ENCODE data around the gene TFB1M. TPM values are rescaled to one million over a fixed set of nuclear protein-coding genes. Genes with fewer than 3 reads are reported as not detected.

The TFB1M gene
- polyA plus RNA-seq, 1 experiment = 20.4 TPM

- no peak for DNase-seq (ENCODE audit: low read depth, low spot score)
- ChIA-PET CTCF (interaction anchor here (1.0 to 1.5 kb wide), 2 partner anchors 67 to 317 kb away, joined by 3 to 5 read pairs; no protein-coding TSS in a partner anchor), POLR2A (interaction anchor here (0.7 kb wide), 1 partner anchor 91 kb away, joined by 3 read pairs; no protein-coding TSS in a partner anchor)
- TF ChIP-seq CTCF (IDR thresholded peaks at IDR 0.05; ENCODE audit: low read depth, low read length) = no peak
- H3K27me3 ChIP-seq (ENCODE audit: control insufficient read depth, insufficient read depth, low read length) = no peaks in the 10 kb centered on the region
- no peak overlapping the region for H3K4me3 ChIP-seq (ENCODE audit: low read depth, low read length)
- H3K9me3 ChIP-seq (ENCODE audit: control insufficient read depth, insufficient read depth, low read length) = peaks cover 6% of the 10 kb centered on the region; the same call in 1 of the 2 replicates
- no peak overlapping the region for H3K27ac ChIP-seq (ENCODE audit: low read depth, low read length)
These were observed 69.1 kb downstream of the TFB1M start for GRCh38 chr6:155245193-155245592.

DNA sequence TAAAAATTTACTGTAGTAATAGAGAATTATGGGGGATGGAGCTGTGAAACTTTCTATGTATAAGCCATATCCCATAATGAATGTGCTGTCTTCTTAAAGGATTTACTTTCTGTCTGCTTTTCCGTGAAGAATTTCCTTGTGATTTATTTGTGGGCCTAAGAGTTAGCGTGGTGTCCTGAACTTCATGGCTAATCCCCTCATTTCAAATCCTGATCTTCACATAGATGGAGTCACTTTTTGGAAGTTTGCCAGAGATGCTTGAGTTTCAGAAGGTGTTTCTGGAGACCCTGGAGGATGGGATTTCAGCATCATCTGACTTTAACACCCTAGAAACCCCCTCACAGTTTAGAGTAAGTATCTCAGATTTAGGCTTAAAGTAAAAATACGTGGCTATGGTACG lies 69.8 kb downstream of the TFB1M start:
- Histone ChIP-seq H3K27ac (ENCODE audit: low read depth, low read length) (no peak overlapping the region), H3K4me3 (ENCODE audit: low read depth, low read length) (no peak overlapping the region), H3K9me3 (ENCODE audit: control insufficient read depth, insufficient read depth, low read length) (peaks cover 6% of the 10 kb centered on the region; the same call in 1 of the 2 replicates), H3K27me3 (ENCODE audit: control insufficient read depth, insufficient read depth, low read length) (no peaks in the 10 kb centered on the region)
- ChIA-PET POLR2A (no interaction called here), CTCF (interaction anchor here (1.1 kb wide), 1 partner anchor 60 kb away, joined by 5 read pairs; no protein-coding TSS in a partner anchor)
- no peak for TF ChIP-seq CTCF (IDR thresholded peaks at IDR 0.05; ENCODE audit: low read depth, low read length)
- DNase-seq (ENCODE audit: low read depth, low spot score) = no peak

DNA sequence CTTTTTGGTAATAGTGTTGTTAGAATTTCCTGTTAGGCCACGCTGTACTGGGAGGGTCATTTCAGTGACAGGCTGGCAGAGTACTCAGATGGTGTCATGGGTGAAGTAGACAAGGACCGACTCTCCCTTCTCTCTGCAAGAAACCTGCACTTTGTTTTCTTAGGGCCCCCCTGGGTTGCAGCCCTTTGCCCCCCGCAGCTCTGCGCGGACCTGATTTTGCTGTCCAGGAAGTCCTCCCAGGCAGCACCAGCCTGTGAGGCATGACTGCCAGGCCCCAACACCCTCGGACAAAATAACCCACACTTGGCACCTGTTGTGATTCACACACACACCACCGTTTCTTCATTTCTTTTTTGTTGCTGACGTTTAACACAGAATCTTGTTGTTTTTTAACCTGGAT lies 72.3 kb downstream of the TFB1M start:
- Histone ChIP-seq H3K9me3 (ENCODE audit: control insufficient read depth, insufficient read depth, low read length) (peaks cover 12% of the 10 kb centered on the region), H3K27ac (ENCODE audit: low read depth, low read length) (no peak overlapping the region), H3K4me3 (ENCODE audit: low read depth, low read length) (no peak overlapping the region), H3K27me3 (ENCODE audit: control insufficient read depth, insufficient read depth, low read length) (no peaks in the 10 kb centered on the region)
- DNase-seq (ENCODE audit: low read depth, low spot score) = no peak
- TF ChIP-seq CTCF (IDR thresholded peaks at IDR 0.05; ENCODE audit: low read depth, low read length) = no peak
- CTCF ChIA-PET = no interaction called here
- POLR2A ChIA-PET = no interaction called here

GRCh38 chr6:155240905-155241600 lies 73.2 kb downstream of the TFB1M start:
- H3K27me3 ChIP-seq (ENCODE audit: control insufficient read depth, insufficient read depth, low read length) = no peaks in the 10 kb centered on the region
- CTCF ChIA-PET = no interaction called here
- POLR2A ChIA-PET = no interaction called here
- no peak for TF ChIP-seq CTCF (IDR thresholded peaks at IDR 0.05; ENCODE audit: low read depth, low read length)
- DNase-seq (ENCODE audit: low read depth, low spot score) = no peak
- H3K4me3 ChIP-seq (ENCODE audit: low read depth, low read length) = no peak overlapping the region
- peaks cover 12% of the 10 kb centered on the region for H3K9me3 ChIP-seq (ENCODE audit: control insufficient read depth, insufficient read depth, low read length)
- H3K27ac ChIP-seq (ENCODE audit: low read depth, low read length) = no peak overlapping the region

- TF ChIP-seq CTCF (IDR thresholded peaks at IDR 0.05; ENCODE audit: low read depth, low read length) = no peak
- ChIA-PET POLR2A (no interaction called here), CTCF (interaction anchor here (0.6 kb wide), 1 partner anchor 52 kb away, joined by 5 read pairs; no protein-coding TSS in a partner anchor)
- Histone ChIP-seq H3K4me3 (ENCODE audit: low read depth, low read length) (no peak overlapping the region), H3K27me3 (ENCODE audit: control insufficient read depth, insufficient read depth, low read length) (no peaks in the 10 kb centered on the region), H3K9me3 (ENCODE audit: control insufficient read depth, insufficient read depth, low read length) (peaks cover 12% of the 10 kb centered on the region), H3K27ac (ENCODE audit: low read depth, low read length) (no peak overlapping the region)
- no peak for DNase-seq (ENCODE audit: low read depth, low spot score)
These were observed 76.7 kb downstream of the TFB1M start for GRCh38 chr6:155237613-155238012.
